GM12878 (cell line): ENCODE data around the gene RPS6KC1. TPM values are rescaled to one million over a fixed set of nuclear protein-coding genes. Genes with fewer than 3 reads are reported as not detected.

Experiments used
- ATAC-seq: fragments of 200-7000 bp; cut with Tn5 transposase; 3 replicates; pipeline ENCODE4 v1.9.1; 2020; ENCODE audit warnings: mild to moderate bottlenecking, moderate library complexity
- BruUV-seq: library from RNA; stranded (reverse); fragments of 400-500 nt; replicated peaks from 2 replicates; lab custom pipeline; 2021; lab: Mats Ljungman, UMichigan
- CTCF ChIA-PET: fragments of 300-600 bp; sonication (Branson Sonifier 250); formaldehyde crosslinking; extraction: SDS; loops from one replicate; lab custom pipeline; 2021; ENCODE audit warnings: inconsistent platforms; lab: Yijun Ruan, JAX
- POLR2A ChIA-PET: fragments of 350-600 bp; formaldehyde crosslinking; extraction: SDS; loops from one replicate; lab custom pipeline; 2021; ENCODE audit warnings: inconsistent platforms; lab: Charles Lee
- RAD21 ChIA-PET: fragments of 300-600 bp; sonication (Branson Sonifier 250); formaldehyde crosslinking; loops from one replicate; lab custom pipeline; 2023; ENCODE audit warnings: antibody characterized with exemption; ENCODE audit not compliant: unreplicated experiment; lab: Charles Lee
- SMC1A ChIA-PET: fragments of 300-600 bp; sonication (Branson Sonifier 250); formaldehyde crosslinking; loops from one replicate; lab custom pipeline; 2023; ENCODE audit not compliant: unreplicated experiment, uncharacterized antibody; lab: Charles Lee
- DNase-seq: peaks from one replicate; pipeline ENCODE4 v3.0.0-alpha.2; 2011; ENCODE audit warnings: low read depth, low spot score
- FAIRE-seq: peaks from 3 replicates; lab custom pipeline; 2011; peaks lifted over from hg19 to GRCh38; lab: Jason Lieb, UNC
- H2AFZ ChIP-seq: 2 replicates; pipeline ENCODE4 v1.6.0; 2011; ENCODE audit warnings: low read depth, low read length, control low read depth; ENCODE audit not compliant: control insufficient read depth
- H3K27ac ChIP-seq: 2 replicates; pipeline ENCODE4 v1.5.1; 2011; ENCODE audit warnings: control low read depth; ENCODE audit not compliant: control insufficient read depth, insufficient read depth
- H3K27me3 ChIP-seq, 2 experiments: replicated peaks in 1 of 2; 2 replicates each; pipeline versions ENCODE4 v1.6.0 to v1.6.1; 2011; ENCODE audit warnings: low read length in 1 of 2; ENCODE audit not compliant: control insufficient read depth in 2 of 2, insufficient read depth in 2 of 2
- H3K36me3 ChIP-seq, 2 experiments: 2 replicates each; pipeline ENCODE4 v1.5.1; 2011; ENCODE audit warnings: low read length in 1 of 2; ENCODE audit not compliant: control insufficient read depth in 2 of 2, insufficient read depth in 2 of 2
- H3K4me1 ChIP-seq: 2 replicates; pipeline ENCODE4 v1.6.1; 2011; ENCODE audit warnings: mild to moderate bottlenecking, low read length, moderate library complexity, mixed read lengths; ENCODE audit not compliant: control insufficient read depth, insufficient read depth
- H3K4me2 ChIP-seq: 2 replicates; pipeline ENCODE4 v1.6.0; 2011; ENCODE audit warnings: control low read depth; ENCODE audit not compliant: control insufficient read depth, insufficient read depth
- H3K4me3 ChIP-seq: fragments of 200-600 bp; sonication (generic); 2 replicates; pipeline ENCODE4 v1.5.1; 2016
- H3K79me2 ChIP-seq: 2 replicates; pipeline ENCODE4 v1.6.0; 2011; ENCODE audit warnings: low read length; ENCODE audit not compliant: control insufficient read depth, insufficient read depth
- H3K9ac ChIP-seq: 2 replicates; pipeline ENCODE4 v1.8.0; 2011; ENCODE audit warnings: low read length, control low read depth, mixed read lengths; ENCODE audit not compliant: control insufficient read depth, insufficient read depth
- H3K9me3 ChIP-seq: replicated peaks from 3 replicates; pipeline ENCODE4 v1.5.1; 2011; ENCODE audit warnings: mild to moderate bottlenecking, low read length; ENCODE audit not compliant: control insufficient read depth, insufficient read depth
- H4K20me1 ChIP-seq: 2 replicates; pipeline ENCODE4 v1.6.0; 2011; ENCODE audit not compliant: control insufficient read depth, insufficient read depth
- BMI1 ChIP-seq: fragments of 450-650 bp; IDR thresholded peaks from 2 replicates; pipeline ENCODE4 v1.6.1; 2016; ENCODE audit warnings: mild to moderate bottlenecking, moderate library complexity, borderline replicate concordance
- CHD2 ChIP-seq: IDR thresholded peaks from 2 replicates; pipeline ENCODE4 v1.6.1; 2011; ENCODE audit warnings: low read depth, low read length, improper control_type of control experiment, borderline replicate concordance
- SREBF2 ChIP-seq: IDR thresholded peaks from 2 replicates; pipeline ENCODE4 v1.6.1; 2012; ENCODE audit warnings: mild to moderate bottlenecking, low read length
- WGBS: methylation state at CpG from one replicate; pipeline ENCODE4 v1.1.6; 2016; ENCODE audit warnings: low lambda C conversion rate; ENCODE audit not compliant: insufficient replicate concordance, insufficient coverage; ENCODE audit errors: missing lambda C conversion rate; 5-methylcytosine and 5-hydroxymethylcytosine counted together
- in situ Hi-C: fragments of 300-500 bp; cut with MboI; formaldehyde crosslinking; loops from 9 replicates; pipeline ENCODE4 v1.14.3; 2018; ENCODE audit warnings: mixed read lengths
- intact Hi-C: fragments of 100-400 bp; cut with micrococcal nuclease; formaldehyde crosslinking; loops from one replicate; pipeline ENCODE4 v1.14.2; 2022; ENCODE audit not compliant: unreplicated experiment
- polyA plus RNA-seq, 11 experiments: library from polyadenylated mRNA; depleted of rRNA in 4 of 11; unstranded in 6 of 11; stranded (reverse) in 5 of 11; fragments of >200 nt; fragmentation: Nextera tagmentation in 4 of 11; fragmentation: Illumina TruSeq in 1 of 11; extraction: Ambion mirVana in 4 of 11; extraction: Trizol in 1 of 11; gene quantifications; 1 replicate in 1 of 11; 2 replicates in 10 of 11; pipeline versions ENCODE4 v1.2.1 to v1.2.3, GENCODE V29; 2011 to 2016; ENCODE audit warnings: inconsistent platforms in 2 of 11, missing spikeins in 2 of 11, low read depth in 1 of 11
- total RNA-seq, 4 experiments: library from RNA; depleted of rRNA in 3 of 4; stranded (reverse); fragments of >200 nt in 3 of 4; fragmentation: Illumina TruSeq in 1 of 4; extraction: Trizol in 1 of 4; gene quantifications; 2 replicates each; pipeline versions ENCODE4 v1.2.1 to v1.2.3, GENCODE V29; 2013 to 2021
- TF ChIP-seq, protein P1 (sequence below): fragments of 450-650 bp; conservative IDR thresholded peaks from 2 replicates; pipeline ENCODE4 v1.6.1; 2017; ENCODE audit warnings: mild to moderate bottlenecking, moderate library complexity

Gene RPS6KC1
- total and polyA plus RNA-seq, 10 of the 15 experiments (the other 5 are each of a cell fraction or from before 2014, with no cell fraction given), result 2.9 to 17.3 (median 12.2) TPM

DNA sequence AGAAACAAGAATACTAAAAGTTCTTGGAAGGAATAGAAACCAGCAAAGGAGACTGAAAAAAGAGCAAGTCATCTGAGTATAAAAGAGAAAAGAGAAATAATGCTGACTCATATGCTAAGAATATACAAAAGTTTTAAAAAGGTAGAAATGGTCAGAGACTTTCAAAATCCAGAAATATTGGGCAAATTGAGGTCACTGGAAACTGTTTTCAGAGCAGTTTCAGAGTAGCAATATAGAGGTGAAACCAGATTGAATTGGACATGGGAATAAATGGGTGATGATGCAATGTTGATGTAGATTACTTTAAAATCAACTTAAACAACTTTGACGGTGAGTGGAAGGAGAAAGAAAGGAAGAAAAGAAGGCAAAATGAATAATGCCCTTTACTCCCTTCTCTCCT, 1.8 kb upstream of the RPS6KC1 start:
- no peak overlapping the region for H3K9ac ChIP-seq
- no peak for DNase-seq
- intact Hi-C loops (no loop called here), in situ Hi-C loops (no loop called here)
- POLR2A ChIA-PET, result no interaction called here
- no peak overlapping the region for H2AFZ ChIP-seq
- FAIRE-seq, result no peak
- no peak overlapping the region for H3K4me2 ChIP-seq
- H3K27me3 ChIP-seq, result no peaks in the 10 kb centered on the region
- peaks cover 11% of the 10 kb centered on the region for H3K79me2 ChIP-seq
- H4K20me1 ChIP-seq, result no peaks in the 10 kb centered on the region
- no peak for TF ChIP-seq SREBF2
- no peak for TF ChIP-seq CHD2
- no peak for TF ChIP-seq BMI1
- TF ChIP-seq, protein P1, sequence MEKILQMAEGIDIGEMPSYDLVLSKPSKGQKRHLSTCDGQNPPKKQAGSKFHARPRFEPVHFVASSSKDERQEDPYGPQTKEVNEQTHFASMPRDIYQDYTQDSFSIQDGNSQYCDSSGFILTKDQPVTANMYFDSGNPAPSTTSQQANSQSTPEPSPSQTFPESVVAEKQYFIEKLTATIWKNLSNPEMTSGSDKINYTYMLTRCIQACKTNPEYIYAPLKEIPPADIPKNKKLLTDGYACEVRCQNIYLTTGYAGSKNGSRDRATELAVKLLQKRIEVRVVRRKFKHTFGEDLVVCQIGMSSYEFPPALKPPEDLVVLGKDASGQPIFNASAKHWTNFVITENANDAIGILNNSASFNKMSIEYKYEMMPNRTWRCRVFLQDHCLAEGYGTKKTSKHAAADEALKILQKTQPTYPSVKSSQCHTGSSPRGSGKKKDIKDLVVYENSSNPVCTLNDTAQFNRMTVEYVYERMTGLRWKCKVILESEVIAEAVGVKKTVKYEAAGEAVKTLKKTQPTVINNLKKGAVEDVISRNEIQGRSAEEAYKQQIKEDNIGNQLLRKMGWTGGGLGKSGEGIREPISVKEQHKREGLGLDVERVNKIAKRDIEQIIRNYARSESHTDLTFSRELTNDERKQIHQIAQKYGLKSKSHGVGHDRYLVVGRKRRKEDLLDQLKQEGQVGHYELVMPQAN, result no peak
- RAD21 ChIA-PET, result no interaction called here
- no TSS peak for BruUV-seq
- CTCF ChIA-PET, result no interaction called here
- SMC1A ChIA-PET, result no interaction called here
- 100% methylated on average over 1 of the region's 1 CpG for WGBS
- peaks cover 6% of the 10 kb centered on the region; the same call in 1 of the 2 replicates for H3K4me1 ChIP-seq
- H3K36me3 ChIP-seq, result no peaks in the 10 kb centered on the region
- H3K27ac ChIP-seq, result no peak overlapping the region
- ATAC-seq, result no peak
- H3K4me3 ChIP-seq, result no peak overlapping the region
- no peaks in the 10 kb centered on the region; the same call in 2 of the 3 replicates for H3K9me3 ChIP-seq
